HCT116 (cell line): Measurements from ENCODE around the gene WAC.

Experiments
- CEBPB ChIP-seq: IDR thresholded peaks from 2 replicates; pipeline ENCODE4 v1.6.1; 2012; ENCODE audit warnings: low read depth
- EZH2 ChIP-seq: fragments of 200-600 bp; sonication (generic); IDR thresholded peaks from 2 replicates; pipeline ENCODE4 v1.6.1; 2017; ENCODE audit warnings: antibody characterized with exemption, mixed run types
- EZH2phosphoT487 ChIP-seq: fragments of 200-600 bp; IDR thresholded peaks from 2 replicates; pipeline ENCODE4 v1.6.1; 2018; ENCODE audit warnings: antibody characterized with exemption, borderline replicate concordance
- FOSL1 ChIP-seq: IDR thresholded peaks from 2 replicates; pipeline ENCODE4 v1.6.1; 2012; ENCODE audit warnings: low read depth
- JUND ChIP-seq: IDR thresholded peaks from 2 replicates; pipeline ENCODE4 v1.6.1; 2012
- POLR2A ChIP-seq: IDR thresholded peaks from 2 replicates; pipeline ENCODE4 v1.7.0; 2011; ENCODE audit warnings: borderline replicate concordance; ENCODE audit not compliant: insufficient read depth, insufficient read length; ENCODE audit errors: extremely low read depth
- POLR2AphosphoS5 ChIP-seq: IDR thresholded peaks from 2 replicates; pipeline ENCODE4 v1.6.1; 2011; ENCODE audit warnings: mild to moderate bottlenecking, low read depth, low read length, moderate library complexity
- RAD21 ChIP-seq: IDR thresholded peaks from 2 replicates; pipeline ENCODE4 v1.6.1; 2012; ENCODE audit warnings: low read depth, mild to moderate bottlenecking
- SP1 ChIP-seq: IDR thresholded peaks from 2 replicates; pipeline ENCODE4 v1.6.1; 2012; ENCODE audit warnings: low read depth
- ZFX ChIP-seq: fragments of 450-650 bp; IDR thresholded peaks from 2 replicates; pipeline ENCODE4 v1.6.1; 2017
- TF ChIP-seq, protein P1 (sequence below), 3 experiments: fragments of 200-600 bp in 1 of 3; sonication (generic) in 1 of 3; IDR thresholded peaks in 2 of 3; conservative IDR thresholded peaks in 1 of 3; 2 replicates each; pipeline ENCODE4 v1.5.1; 2012 to 2017; ENCODE audit warnings: low read depth in 2 of 3, low read length in 2 of 3, antibody characterized with exemption in 1 of 3, borderline replicate concordance in 1 of 3, control low read depth in 1 of 3, mild to moderate bottlenecking in 1 of 3, mixed read lengths in 1 of 3, mixed run types in 1 of 3, moderate library complexity in 1 of 3; ENCODE audit not compliant: insufficient read depth in 1 of 3
- TF ChIP-seq, protein P2 (sequence below): IDR thresholded peaks from 2 replicates; pipeline ENCODE4 v1.6.1; 2012; ENCODE audit warnings: low read depth

DNA sequence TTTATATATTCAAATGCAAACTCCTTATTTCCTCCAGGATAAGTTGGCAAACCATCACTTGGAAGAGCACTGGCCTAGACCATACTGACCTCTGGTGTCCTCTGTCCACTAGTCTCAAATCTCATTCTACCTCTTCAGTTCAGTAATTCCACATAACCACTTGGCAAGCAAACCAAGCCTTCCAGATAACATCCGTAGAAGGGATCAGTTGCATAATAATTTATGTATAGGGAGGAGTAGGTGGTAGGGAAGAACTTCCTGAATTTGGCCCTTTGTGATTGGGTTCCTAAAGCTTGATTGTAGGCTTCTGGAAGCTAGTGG is 55.0 kb downstream of the WAC start:
- TF ChIP-seq, protein P1, sequence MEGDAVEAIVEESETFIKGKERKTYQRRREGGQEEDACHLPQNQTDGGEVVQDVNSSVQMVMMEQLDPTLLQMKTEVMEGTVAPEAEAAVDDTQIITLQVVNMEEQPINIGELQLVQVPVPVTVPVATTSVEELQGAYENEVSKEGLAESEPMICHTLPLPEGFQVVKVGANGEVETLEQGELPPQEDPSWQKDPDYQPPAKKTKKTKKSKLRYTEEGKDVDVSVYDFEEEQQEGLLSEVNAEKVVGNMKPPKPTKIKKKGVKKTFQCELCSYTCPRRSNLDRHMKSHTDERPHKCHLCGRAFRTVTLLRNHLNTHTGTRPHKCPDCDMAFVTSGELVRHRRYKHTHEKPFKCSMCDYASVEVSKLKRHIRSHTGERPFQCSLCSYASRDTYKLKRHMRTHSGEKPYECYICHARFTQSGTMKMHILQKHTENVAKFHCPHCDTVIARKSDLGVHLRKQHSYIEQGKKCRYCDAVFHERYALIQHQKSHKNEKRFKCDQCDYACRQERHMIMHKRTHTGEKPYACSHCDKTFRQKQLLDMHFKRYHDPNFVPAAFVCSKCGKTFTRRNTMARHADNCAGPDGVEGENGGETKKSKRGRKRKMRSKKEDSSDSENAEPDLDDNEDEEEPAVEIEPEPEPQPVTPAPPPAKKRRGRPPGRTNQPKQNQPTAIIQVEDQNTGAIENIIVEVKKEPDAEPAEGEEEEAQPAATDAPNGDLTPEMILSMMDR (IDR thresholded peaks at IDR 0.05 in 2 of 3, conservative IDR thresholded peaks at IDR 0.05 in 1 of 3; ENCODE audit: borderline replicate concordance in 1 of 3, insufficient read depth in 1 of 3, low read depth in 2 of 3, low read length in 2 of 3) = no peak
- TF ChIP-seq CEBPB (no peak), POLR2AphosphoS5 (no peak), ZFX (no peak), EZH2phosphoT487 (no peak), RAD21 (no peak; the same call in 1 of the 2 replicates), JUND (no peak), EZH2 (no peak), POLR2A (no peak), SP1 (no peak), FOSL1 (no peak)
- TF ChIP-seq, protein P2, sequence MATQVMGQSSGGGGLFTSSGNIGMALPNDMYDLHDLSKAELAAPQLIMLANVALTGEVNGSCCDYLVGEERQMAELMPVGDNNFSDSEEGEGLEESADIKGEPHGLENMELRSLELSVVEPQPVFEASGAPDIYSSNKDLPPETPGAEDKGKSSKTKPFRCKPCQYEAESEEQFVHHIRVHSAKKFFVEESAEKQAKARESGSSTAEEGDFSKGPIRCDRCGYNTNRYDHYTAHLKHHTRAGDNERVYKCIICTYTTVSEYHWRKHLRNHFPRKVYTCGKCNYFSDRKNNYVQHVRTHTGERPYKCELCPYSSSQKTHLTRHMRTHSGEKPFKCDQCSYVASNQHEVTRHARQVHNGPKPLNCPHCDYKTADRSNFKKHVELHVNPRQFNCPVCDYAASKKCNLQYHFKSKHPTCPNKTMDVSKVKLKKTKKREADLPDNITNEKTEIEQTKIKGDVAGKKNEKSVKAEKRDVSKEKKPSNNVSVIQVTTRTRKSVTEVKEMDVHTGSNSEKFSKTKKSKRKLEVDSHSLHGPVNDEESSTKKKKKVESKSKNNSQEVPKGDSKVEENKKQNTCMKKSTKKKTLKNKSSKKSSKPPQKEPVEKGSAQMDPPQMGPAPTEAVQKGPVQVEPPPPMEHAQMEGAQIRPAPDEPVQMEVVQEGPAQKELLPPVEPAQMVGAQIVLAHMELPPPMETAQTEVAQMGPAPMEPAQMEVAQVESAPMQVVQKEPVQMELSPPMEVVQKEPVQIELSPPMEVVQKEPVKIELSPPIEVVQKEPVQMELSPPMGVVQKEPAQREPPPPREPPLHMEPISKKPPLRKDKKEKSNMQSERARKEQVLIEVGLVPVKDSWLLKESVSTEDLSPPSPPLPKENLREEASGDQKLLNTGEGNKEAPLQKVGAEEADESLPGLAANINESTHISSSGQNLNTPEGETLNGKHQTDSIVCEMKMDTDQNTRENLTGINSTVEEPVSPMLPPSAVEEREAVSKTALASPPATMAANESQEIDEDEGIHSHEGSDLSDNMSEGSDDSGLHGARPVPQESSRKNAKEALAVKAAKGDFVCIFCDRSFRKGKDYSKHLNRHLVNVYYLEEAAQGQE = no peak
